HUES48 (cell line): ENCODE measurements around the gene C20orf204.
A peak's percentile ranks its signal among the peaks of the same experiment; 100 is the strongest.

Experiments used
- H3K27ac ChIP-seq: one replicate; pipeline ENCODE4 v1.7.0; 2013; ENCODE audit warnings: low read depth, low read length, inconsistent platforms
- H3K27me3 ChIP-seq: 2 replicates; pipeline ENCODE4 v1.6.1; 2013; ENCODE audit warnings: mild to moderate bottlenecking, low read length; ENCODE audit not compliant: control insufficient read depth, insufficient read depth
- H3K36me3 ChIP-seq: 2 replicates; pipeline ENCODE4 v1.6.1; 2013; ENCODE audit warnings: low read length; ENCODE audit not compliant: control insufficient read depth, insufficient read depth
- H3K4me1 ChIP-seq: 2 replicates; pipeline ENCODE4 v1.6.1; 2013; ENCODE audit warnings: mild to moderate bottlenecking, low read length; ENCODE audit not compliant: control insufficient read depth, insufficient read depth
- H3K4me3 ChIP-seq: 2 replicates; pipeline ENCODE4 v1.5.1; 2013; ENCODE audit warnings: mild to moderate bottlenecking, low read depth, low read length
- H3K9ac ChIP-seq: 2 replicates; pipeline ENCODE4 v1.6.1; 2013; ENCODE audit warnings: mild to moderate bottlenecking, low read depth, low read length, moderate library complexity
- H3K9me3 ChIP-seq: 2 replicates; pipeline ENCODE4 v1.6.1; 2013; ENCODE audit warnings: low read length; ENCODE audit not compliant: control insufficient read depth, insufficient read depth

Gene C20orf204

GRCh38 chr20:64062596-64063388, 26.8 kb downstream of the C20orf204 start, which contains the start of gene TCEA2:
TCEA2 (plus strand) TSS chr20:64063198; CDS start chr20:64063313, 115 bp downstream.
- Histone ChIP-seq H3K36me3 (no peaks in the 10 kb centered on the region), H3K27ac (no peak within 1 kb of the TSS), H3K4me3 (peak within 1 kb of the TSS; percentile 85), H3K9ac (peak within 1 kb of the TSS; percentile 35), H3K27me3 (no peaks in the 10 kb centered on the region), H3K4me1 (peaks cover 13% of the 10 kb centered on the region; the same call in 1 of the 2 replicates), H3K9me3 (no peaks in the 10 kb centered on the region)

- Histone ChIP-seq H3K9ac (peak overlapping the region; percentile 35; the same call in 1 of the 2 replicates), H3K36me3 (no peaks in the 10 kb centered on the region), H3K9me3 (no peaks in the 10 kb centered on the region), H3K27me3 (no peaks in the 10 kb centered on the region), H3K4me3 (peak overlapping the region; percentile 85), H3K27ac (no peak overlapping the region), H3K4me1 (peaks cover 13% of the 10 kb centered on the region; the same call in 1 of the 2 replicates)
These were observed 27.6 kb downstream of the C20orf204 start for GRCh38 chr20:64063389-64064144.

- H3K36me3 ChIP-seq, result no peaks in the 10 kb centered on the region
- peak overlapping the region; percentile 85 for H3K4me3 ChIP-seq
- H3K9ac ChIP-seq, result no peak overlapping the region
- no peaks in the 10 kb centered on the region for H3K27me3 ChIP-seq
- peaks cover 13% of the 10 kb centered on the region; the same call in 1 of the 2 replicates for H3K4me1 ChIP-seq
- no peak overlapping the region for H3K27ac ChIP-seq
- no peaks in the 10 kb centered on the region for H3K9me3 ChIP-seq
These were observed 28.2 kb downstream of the C20orf204 start for GRCh38 chr20:64064145-64064698.

GRCh38 chr20:64065062-64065973, 29.3 kb downstream of the C20orf204 start:
- Histone ChIP-seq H3K27me3 (no peaks in the 10 kb centered on the region), H3K4me3 (no peak overlapping the region), H3K9me3 (no peaks in the 10 kb centered on the region), H3K9ac (no peak overlapping the region), H3K4me1 (peaks cover 16% of the 10 kb centered on the region; the same call in 1 of the 2 replicates), H3K36me3 (no peaks in the 10 kb centered on the region), H3K27ac (no peak overlapping the region)

- Histone ChIP-seq H3K4me1 (peaks cover 16% of the 10 kb centered on the region; the same call in 1 of the 2 replicates), H3K27ac (no peak overlapping the region)
These were observed 30.0 kb downstream of the C20orf204 start for GRCh38 chr20:64065974-64066343.

GRCh38 chr20:64067005-64067632, 31.1 kb downstream of the C20orf204 start:
- Histone ChIP-seq H3K9ac (no peak overlapping the region), H3K27ac (no peak overlapping the region)

More at GRCh38 chr20:64065974-64066343, 30.0 kb downstream of the C20orf204 start:
- no peaks in the 10 kb centered on the region for H3K9me3 ChIP-seq
- H3K36me3 ChIP-seq, result no peaks in the 10 kb centered on the region
- no peak overlapping the region for H3K4me3 ChIP-seq
- no peak overlapping the region for H3K9ac ChIP-seq
- no peaks in the 10 kb centered on the region for H3K27me3 ChIP-seq

GRCh38 chr20:64067733-64068307, 31.8 kb downstream of the C20orf204 start:
- Histone ChIP-seq H3K27me3 (no peaks in the 10 kb centered on the region), H3K9ac (no peak overlapping the region), H3K4me1 (peaks cover 10% of the 10 kb centered on the region; the same call in 1 of the 2 replicates), H3K4me3 (no peak overlapping the region), H3K9me3 (no peaks in the 10 kb centered on the region), H3K27ac (no peak overlapping the region), H3K36me3 (no peaks in the 10 kb centered on the region)

More at GRCh38 chr20:64067005-64067632, 31.1 kb downstream of the C20orf204 start:
- H3K9me3 ChIP-seq, result no peaks in the 10 kb centered on the region
- no peaks in the 10 kb centered on the region for H3K27me3 ChIP-seq
- peaks cover 16% of the 10 kb centered on the region; the same call in 1 of the 2 replicates for H3K4me1 ChIP-seq
- H3K36me3 ChIP-seq, result no peaks in the 10 kb centered on the region
- H3K4me3 ChIP-seq, result no peak overlapping the region

- Histone ChIP-seq H3K9me3 (no peaks in the 10 kb centered on the region), H3K4me1 (peaks cover 10% of the 10 kb centered on the region; the same call in 1 of the 2 replicates), H3K27me3 (no peaks in the 10 kb centered on the region), H3K27ac (no peak overlapping the region), H3K9ac (no peak overlapping the region), H3K36me3 (no peaks in the 10 kb centered on the region), H3K4me3 (no peak overlapping the region)
These were observed 32.6 kb downstream of the C20orf204 start for GRCh38 chr20:64068386-64069208.

GRCh38 chr20:64069209-64069613, 33.2 kb downstream of the C20orf204 start:
- Histone ChIP-seq H3K4me1 (peaks cover 10% of the 10 kb centered on the region; the same call in 1 of the 2 replicates), H3K9ac (no peak overlapping the region), H3K27me3 (no peaks in the 10 kb centered on the region), H3K9me3 (no peaks in the 10 kb centered on the region), H3K27ac (no peak overlapping the region), H3K4me3 (no peak overlapping the region), H3K36me3 (no peaks in the 10 kb centered on the region; the same call in 1 of the 2 replicates)
